ENCODE measurements around the gene GPBAR1.
A peak's percentile ranks its signal among the peaks of the same experiment; 100 is the strongest.

The GPBAR1 gene

DNA sequence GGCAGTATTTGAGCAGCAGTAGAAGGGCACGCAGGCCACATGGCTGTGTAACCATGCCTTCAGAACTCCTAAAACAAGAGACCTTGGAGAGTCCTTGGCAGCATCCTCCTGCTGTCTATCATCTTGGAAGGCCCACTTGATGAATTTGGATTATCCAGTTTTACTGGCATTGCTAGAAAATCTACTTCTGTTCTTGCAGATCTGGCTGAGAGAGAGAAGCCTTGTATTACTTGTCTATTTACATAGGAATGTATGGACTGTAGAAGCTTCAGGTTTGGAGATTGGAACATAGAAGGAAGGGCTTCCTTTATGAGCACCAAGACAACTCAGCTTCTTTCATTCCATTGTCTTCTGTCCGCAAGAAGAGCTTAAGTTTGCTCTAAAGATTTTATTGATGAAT lies 16.1 kb upstream of the GPBAR1 start:
- no peak for DNase-seq (ENCODE audit: low read depth in 2 of 2)

DNA sequence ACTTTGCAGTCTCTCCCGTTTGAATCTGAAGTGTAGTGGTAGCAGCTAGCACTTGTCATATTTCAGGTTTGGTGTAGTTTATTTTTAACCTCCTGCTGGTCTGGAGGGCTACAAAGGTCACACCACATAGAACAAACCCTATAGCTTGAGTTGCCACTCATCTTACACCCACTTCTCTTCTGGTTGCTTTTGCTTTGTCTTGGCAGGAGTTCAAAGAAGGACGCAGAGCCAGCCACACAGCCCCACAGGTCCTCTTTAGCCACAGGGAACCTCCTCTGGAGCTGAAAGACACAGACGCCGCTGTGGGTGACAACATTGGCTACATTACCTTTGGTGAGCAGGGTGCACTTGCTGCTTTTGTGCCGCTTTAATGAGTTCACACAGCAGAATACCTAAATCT lies 15.6 kb upstream of the GPBAR1 start:
- no peak for DNase-seq (ENCODE audit: low read depth in 2 of 2)

DNA sequence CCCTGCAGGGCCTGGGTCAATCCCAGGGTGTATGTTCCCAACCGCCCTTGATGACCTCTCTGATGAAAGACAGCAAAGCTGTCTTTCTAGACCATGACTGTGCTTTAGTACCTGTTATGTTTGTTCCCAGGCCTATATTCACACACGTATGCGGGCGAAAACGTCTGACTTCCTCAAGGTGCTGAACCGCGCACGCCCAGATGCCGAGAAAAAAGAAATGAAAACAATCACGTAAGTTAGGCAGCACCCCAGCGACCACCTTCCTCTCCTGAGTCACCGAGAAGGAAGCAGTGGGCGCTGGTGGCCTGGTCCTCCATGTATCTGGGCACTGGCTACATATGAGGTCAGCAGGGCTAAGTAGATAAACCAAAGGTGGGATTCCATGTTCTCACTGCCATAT lies 11.1 kb upstream of the GPBAR1 start:
- no peak for DNase-seq (ENCODE audit: low read depth in 2 of 2)

DNA sequence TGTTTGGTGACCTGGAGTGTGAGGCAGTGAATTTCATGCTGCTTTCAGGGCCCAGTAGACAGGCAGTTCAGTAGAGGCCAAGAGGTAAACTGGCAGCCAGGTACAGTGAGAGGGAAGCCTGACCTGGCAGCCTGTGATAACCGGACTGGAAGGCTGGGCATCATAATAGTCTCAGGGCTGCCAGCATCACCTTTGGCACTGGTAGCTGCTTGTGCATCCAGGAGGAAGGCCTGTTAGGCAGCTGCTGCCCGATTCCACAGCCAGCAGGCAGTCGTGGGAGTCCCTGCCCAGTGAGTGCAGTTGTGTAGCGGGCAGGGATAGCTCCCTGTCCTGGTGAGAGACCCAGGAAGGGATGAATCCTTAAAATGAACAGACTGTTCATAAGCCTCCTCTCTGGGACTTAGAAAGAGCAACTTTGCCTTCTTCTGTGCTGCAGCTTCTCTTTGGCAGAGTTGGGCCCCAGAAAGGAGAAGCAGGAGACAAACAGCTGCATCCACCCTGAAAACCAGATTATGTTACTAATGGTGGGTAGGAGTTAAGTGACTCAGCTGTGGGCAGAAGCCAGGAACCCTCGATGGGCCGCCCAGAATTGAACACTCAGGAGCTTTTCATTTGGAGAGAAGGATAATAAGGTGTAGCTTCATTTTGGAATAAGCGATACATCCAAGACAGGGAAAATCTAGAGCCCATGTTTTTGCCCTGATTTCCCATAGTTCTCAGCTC lies 8.1 kb upstream of the GPBAR1 start:
- DNase-seq (ENCODE audit: low read depth in 2 of 2), result no peak

DNA sequence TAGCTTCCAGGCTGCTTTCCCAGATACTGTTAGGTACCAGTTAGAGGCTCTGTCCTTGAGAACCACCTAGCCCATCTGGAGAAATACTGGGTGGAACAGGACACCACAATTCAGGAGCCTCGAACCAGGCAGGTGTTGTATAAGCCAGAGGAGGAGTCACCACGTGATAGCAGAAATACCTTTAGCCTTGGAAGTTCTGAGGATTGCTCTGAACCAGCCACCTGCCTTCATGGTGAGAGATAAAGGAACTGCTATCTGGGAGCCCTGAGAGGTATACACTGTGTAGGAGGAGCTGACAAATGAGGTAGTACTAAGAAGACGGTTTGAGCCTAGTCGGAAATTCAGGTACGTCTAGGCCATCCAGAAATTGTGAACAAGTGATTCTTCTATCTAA lies 7.6 kb upstream of the GPBAR1 start:
- DNase-seq (ENCODE audit: low read depth in 2 of 2), result no peak

DNA sequence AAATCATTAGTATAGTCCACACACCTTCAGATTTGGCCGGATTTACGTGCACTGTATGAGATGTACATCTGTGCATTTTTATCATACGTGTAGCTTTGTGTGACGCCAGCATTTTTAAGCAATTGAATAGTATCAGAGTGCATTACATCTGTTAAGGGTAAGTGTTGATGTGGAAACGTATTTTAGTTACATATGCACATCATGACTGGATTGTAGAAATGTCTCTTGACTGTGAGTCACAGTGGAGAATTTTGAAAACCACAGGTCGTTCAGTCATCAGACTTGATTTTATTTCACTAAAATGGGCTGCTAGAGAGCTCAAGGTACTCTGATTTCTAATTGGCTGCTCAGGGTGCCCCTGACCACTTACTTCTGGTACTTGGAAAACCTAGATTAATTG lies 5.4 kb upstream of the GPBAR1 start:
- peak; percentile 18 to 21 for DNase-seq (ENCODE audit: low read depth in 2 of 2)

DNA sequence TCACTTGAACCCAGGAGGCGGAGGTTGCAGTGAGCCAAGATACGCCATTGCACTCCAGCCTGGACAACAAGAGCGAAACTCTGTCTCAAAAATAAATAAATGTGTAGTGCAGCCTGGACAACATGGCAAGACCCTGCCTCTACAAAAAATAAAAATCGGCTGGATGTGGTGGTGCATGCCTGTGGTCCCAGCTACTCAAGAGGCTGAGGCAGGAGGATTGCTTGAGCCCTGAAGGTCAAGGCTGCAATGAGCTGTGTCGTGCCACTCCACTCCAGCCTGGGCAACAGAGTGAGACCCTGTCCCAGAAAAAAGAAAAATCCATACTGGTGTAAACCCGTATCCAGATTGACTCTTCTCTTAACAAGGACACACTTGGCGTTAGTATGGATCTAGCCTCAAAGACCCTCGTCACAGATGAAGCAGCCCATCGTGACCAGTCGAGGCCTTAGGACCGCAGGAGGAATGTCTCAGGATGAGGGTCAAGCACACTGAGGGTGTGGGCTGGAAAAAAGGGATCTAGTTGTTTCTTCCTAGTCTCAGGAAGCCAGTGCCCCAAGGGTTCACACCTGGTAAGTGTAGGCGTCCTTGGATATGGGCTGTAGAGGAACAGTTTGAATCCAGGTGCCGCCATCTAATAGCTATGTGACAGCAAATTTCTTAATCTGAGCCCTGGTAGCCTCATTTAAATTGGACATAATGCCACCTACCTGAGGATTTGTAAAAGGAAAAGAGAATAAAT lies 4.0 kb upstream of the GPBAR1 start:
- DNase-seq (ENCODE audit: low read depth in 2 of 2), result no peak

DNA sequence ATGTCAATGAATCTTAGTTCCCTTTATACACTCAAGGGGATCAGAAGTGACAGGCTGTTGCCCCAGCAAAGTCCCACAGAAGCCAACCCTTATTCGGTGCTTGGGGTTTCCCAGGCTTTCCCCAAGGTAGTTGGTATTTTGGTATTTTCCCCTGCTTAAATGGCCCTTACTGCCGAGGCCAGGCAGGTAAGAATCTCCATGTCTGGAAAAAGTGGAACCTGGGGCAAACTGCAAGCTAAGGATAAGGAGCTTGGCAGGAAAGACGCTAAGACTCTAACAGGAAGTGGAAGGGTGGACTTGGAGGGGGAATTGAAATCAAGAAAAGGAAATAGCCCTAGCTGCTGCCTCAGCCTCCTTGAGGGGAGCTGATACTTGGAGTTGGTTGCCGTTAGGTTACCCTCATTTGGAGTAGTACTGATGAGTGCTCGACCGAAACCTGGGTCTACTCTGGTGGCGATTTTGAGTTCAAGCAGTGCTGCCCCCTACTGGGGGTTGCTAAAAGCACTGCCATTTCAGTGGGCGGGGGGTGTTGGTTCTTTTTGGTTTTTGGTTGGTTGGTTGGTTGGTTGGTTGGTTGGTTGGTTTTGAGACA lies 3.3 kb upstream of the GPBAR1 start:
- DNase-seq (ENCODE audit: low read depth in 2 of 2), result no peak

DNA sequence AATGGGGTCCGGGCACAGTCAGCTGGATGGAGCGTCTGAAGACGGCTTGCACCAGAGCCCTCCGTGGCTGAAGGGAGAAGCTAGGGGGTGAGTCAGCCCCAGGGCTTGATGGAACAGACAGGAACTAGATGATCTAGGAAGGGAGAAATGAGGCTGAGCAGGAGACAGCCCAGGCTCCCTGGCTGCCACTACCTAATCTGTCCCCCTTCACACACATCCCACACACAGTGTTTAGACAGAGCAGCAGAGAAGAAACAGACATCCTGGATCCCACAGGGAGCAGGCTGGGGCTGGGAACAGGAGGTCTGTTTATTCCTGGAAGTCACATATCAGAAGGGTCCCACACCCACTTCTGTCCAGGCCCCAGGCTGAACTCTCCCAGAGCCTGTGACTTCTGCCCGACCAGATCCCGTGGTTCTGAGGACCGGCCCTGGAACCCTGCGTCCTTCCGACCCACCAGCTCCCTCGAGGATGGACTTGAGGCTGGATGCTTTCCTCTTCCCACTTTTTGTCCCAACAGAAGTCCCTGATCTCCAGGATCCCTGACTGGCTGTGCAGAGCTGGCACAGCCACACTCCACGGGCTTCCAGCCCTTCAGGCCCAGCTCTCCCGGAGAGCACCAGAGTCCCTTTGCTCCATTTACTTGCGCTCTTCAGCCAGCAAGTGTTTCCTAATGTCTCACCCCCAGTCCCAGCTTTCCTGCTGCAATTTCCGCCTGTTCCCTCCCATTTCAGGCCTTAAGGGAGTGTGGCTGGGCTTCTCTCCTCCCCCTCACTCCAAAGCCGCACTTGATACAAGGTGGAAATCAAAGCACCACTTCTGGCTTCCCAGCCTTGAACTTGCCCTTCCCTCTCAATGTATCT lies 1.5 kb upstream of the GPBAR1 start:
- peak; percentile 15 for DNase-seq (ENCODE audit: low read depth in 2 of 2)

DNA sequence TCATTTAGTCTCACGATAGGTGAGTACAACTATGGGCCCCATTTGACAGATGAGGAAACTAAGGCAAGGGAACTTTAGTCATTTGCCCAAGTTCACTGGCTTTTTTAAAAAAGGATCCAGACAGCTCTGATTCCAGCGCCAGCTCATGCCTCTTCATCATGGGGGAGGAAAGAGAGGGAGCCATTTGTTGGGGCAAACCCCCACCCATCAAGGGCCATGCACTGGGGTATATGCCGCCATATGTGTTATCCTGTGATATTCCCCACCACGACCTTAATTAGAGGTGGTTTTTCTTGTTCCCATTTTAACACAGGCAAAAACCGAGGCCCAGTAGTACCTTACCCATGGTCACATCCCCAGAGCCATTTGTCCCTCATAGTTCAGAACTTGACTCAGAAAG lies 649 bp upstream of the GPBAR1 start:
- no peak for DNase-seq (ENCODE audit: low read depth in 2 of 2)

DNA sequence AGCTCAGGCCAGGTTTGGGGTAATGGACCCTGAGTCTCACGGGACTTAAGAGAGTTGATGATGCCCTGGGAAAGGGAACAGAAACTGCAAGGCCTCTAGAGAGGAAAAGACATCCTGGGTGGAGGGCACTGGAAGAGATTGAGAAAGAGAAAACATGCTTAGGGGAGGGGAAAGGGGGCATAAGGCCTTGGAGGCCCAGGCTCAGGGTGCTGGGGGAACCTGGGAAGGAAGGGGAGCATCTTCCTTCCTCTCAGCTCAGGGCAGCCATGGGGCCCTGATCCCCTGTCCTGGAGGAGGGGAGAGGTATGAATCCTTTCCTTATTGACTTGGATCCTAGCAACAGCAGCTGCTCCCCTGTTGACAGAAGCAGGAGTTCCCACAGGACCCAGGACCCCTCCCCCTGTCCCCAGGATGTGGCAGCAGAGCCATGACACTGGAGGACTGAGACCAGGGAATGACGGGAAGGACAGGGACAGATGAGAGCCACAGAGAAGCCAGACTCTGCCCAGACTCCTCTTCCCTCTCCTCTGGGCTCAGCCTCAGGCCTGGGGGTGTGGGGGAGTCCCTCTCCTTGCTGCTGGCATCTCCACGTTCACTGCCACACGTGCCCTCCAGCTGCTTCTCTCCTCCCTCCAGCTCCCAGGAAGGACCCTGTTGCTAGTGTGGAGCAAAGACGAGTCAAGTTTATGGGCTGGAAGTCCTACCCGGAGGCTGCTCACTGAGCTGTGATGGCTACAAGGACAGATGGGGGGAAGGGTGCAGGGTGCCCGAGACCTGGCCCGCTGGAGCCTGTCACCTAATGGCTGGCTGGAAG lies 815 bp downstream of the GPBAR1 start:
- DNase-seq (ENCODE audit: low read depth in 2 of 2), result no peak

DNA sequence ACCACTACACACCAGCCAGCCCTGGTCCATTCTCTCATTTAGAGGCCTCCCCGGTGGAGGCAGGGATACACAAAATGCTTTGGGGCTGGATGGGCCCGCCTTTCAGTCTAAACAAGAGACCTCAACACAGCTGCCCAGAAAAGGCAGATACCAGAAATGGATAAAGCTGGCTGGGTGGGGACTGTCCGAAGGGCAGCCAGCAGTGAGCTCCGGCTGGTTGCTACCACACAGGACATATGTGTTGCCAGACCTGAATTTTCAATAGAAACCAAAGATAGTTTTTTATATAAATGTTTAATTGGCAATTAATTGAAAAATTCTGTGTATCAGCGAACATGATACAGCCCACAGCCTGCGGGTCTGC lies 1.4 kb downstream of the GPBAR1 start:
- no peak for DNase-seq (ENCODE audit: low read depth in 2 of 2)

DNA sequence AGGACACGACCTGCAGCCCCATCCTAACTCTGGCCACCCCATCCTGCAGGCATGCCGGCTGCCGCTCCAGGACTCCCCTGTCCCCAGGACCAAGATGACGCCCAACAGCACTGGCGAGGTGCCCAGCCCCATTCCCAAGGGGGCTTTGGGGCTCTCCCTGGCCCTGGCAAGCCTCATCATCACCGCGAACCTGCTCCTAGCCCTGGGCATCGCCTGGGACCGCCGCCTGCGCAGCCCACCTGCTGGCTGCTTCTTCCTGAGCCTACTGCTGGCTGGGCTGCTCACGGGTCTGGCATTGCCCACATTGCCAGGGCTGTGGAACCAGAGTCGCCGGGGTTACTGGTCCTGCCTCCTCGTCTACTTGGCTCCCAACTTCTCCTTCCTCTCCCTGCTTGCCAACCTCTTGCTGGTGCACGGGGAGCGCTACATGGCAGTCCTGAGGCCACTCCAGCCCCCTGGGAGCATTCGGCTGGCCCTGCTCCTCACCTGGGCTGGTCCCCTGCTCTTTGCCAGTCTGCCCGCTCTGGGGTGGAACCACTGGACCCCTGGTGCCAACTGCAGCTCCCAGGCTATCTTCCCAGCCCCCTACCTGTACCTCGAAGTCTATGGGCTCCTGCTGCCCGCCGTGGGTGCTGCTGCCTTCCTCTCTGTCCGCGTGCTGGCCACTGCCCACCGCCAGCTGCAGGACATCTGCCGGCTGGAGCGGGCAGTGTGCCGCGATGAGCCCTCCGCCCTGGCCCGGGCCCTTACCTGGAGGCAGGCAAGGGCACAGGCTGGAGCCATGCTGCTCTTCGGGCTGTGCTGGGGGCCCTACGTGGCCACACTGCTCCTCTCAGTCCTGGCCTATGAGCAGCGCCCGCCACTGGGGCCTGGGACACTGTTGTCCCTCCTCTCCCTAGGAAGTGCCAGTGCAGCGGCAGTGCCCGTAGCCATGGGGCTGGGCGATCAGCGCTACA lies 2.1 kb downstream of the GPBAR1 start:
- DNase-seq (ENCODE audit: low read depth in 2 of 2), result no peak

DNA sequence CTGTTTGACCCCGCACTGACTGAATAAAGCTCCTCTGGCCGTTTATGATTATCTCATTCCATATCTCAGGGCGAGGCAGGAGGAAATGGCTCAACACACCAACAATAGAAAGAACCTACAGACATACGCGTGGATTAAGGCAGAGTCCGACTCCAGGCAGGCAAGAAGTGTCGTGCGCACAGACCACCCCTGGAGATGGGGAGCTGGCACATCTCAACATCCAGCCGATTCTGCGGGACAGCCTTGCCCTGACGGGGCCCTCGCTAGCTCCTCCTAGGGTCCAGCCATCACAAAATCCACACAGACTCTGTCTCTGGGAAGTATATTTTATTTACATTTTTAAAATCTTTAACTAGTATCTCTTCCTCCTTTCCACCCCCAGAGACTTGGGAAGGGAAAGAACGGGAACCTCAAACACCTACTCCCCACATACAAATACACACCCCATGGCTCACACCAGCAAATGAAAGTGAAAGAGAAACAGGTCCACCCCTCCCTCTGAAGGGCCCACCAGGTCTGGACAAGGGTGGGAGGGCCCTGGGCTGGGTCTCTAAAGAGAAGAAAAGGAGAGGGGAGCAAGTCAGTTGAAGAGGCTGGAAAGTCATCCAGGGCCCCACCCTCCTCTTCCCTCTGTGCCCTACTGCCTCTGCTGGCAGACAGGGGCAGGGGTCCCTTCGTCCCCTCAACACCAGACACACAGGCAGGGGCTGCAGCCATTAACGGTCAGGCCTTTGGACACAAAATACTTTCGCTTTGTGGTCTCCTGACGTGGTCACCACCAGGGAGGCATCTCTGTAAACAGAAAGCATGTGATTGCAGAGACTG lies 3.2 kb downstream of the GPBAR1 start:
- DNase-seq (ENCODE audit: low read depth in 2 of 2), result no peak

DNA sequence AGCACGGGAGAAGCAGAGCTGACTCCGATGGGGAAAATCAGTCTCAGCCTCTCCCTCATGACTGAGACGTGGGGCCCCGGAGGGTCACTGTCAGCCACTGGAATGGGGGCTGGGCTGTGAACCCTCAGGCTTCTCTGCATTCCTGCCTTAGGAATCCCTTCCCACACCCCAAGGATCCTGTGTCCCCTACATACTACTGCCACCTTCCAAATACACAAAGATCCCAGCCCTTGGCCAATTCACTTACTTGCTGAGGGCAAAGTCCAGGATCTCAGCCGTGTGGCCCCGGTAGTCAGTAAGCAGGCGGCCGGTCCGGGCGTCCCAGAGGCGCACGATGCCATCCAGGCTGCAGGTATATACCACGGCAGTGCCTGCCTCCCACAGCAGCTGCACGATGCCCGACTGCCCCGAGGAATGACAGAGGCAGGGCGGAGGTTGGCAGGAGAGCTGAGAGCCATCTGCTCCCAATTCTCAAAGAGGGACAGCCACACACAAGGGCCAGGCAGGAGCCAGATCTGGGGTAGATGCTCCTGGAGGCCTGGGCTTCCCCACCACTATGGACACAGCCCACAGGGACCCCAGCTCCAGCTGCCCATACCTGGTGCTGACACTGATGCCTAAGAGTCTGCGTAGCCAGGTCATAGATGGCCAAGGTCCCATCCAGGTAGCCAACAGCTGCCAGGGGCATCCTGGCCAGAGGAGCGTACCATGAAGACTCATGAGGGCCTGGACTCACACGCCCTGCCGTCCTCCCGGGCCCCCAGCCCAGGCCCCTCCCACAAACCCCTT lies 4.2 kb downstream of the GPBAR1 start:
- no peak for DNase-seq (ENCODE audit: low read depth in 2 of 2)

DNA sequence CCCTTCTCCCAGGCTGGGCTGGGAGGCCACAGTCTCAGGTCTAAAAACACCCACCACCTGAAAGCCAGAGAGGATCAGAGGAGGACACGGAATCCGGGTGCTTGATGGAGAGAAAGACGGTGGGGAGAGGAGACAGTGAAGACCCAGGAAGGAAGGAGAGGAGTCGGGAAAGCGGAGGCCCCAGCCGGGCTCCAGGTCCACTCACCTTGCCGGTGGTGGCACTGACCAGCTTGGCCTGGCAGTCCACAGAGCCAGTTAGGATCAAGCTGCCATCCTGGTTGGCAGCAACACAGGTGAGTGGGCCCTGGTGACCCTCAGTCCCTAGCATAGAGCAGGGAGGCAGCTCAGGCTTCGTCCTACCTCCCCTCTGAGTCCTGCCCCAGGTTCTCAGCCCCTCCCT lies 4.8 kb downstream of the GPBAR1 start:
- DNase-seq (ENCODE audit: low read depth in 2 of 2), result no peak

DNA sequence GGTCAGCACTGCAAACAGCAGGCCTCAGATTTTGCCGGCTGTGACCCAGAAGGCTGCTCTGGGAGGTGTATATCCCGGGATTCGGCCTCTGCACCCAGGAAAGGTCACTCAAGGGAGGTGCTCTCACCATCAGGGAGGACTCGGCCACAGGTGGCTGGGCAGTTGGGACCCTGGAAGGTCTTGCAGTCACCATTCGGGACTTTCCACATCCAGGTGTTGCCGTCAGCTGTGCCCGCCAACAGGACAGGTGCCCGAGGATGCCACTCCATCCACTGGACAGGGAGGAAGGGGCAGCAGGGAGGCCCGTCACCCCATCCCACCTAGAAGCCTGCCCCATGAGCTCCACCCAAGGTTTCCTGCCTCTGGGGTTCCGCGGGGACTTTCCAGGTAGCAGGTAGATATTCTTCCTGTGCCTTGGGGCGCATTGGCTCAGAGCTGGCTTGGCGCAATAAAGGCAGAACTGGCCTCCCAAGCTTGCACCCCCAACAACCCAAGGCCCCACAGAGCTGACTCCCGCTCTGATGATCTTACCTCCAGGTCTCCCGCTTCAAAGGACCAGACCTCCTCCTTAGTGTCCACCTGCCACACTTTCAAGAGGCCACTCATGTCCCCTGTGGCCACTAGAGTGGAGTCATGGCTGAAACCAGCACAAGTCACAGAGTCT lies 5.6 kb downstream of the GPBAR1 start:
- no peak for DNase-seq (ENCODE audit: low read depth in 2 of 2)

DNA sequence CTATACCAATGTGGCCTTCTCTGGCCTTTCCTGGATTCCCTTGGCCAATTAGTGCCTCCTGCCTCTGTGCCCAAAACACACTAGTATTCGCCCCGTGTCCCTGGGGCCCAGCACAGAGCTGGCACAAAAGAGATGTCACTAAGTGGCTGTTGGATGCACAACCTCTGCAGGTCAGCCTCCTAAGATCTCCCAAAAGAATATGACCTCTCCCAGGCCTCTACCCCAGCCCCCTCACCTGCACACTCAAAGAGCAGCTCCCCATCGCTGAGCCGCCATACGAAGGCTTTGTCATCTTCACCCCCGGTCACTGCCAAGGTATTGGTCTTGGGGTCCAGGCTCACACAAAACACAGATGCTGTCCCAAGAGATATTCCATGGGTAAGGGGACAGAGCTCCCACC lies 6.4 kb downstream of the GPBAR1 start:
- DNase-seq (ENCODE audit: low read depth in 2 of 2), result no peak
